Measurements from ENCODE around the gene SUMO2.
"Not testable (repeated sequence)": the region's sequence is repeated elsewhere in the genome, so short reads cannot be mapped to it uniquely, and the experiment has no call there.

SUMO2 gene

GRCh38 chr17:75127936-75128335, 54.8 kb downstream of the SUMO2 start:
- not testable (repeated sequence) for H3K27ac ChIP-seq (ENCODE audit: low read depth, low read length); H3K9ac ChIP-seq (ENCODE audit: low read length in 5 of 5); H3K9me3 ChIP-seq (ENCODE audit: control insufficient read depth in 5 of 5, low read length in 5 of 5); H3K27me3 ChIP-seq (ENCODE audit: control insufficient read depth in 5 of 5, insufficient read depth in 4 of 5, low read length in 5 of 5); H3K4me3 ChIP-seq (ENCODE audit: low read depth in 1 of 5, low read length in 5 of 5)
- H3K36me3 ChIP-seq (ENCODE audit: control insufficient read depth in 5 of 5, insufficient read depth in 5 of 5, low read length in 5 of 5), result peaks cover 0 to 24% (median 12%) of the 10 kb centered on the region in 5 donors
- peaks cover 0 to 32% (median 18%) of the 10 kb centered on the region in 5 donors for H3K4me1 ChIP-seq (ENCODE audit: control insufficient read depth in 5 of 5, insufficient read depth in 5 of 5, low read length in 5 of 5)

GRCh38 chr17:75126954-75127353, 55.8 kb downstream of the SUMO2 start:
- no peak overlapping the region for H3K4me3 ChIP-seq (ENCODE audit: low read depth in 1 of 5, low read length in 5 of 5)
- H3K27ac ChIP-seq (ENCODE audit: low read depth, low read length), result no peak overlapping the region
- H3K36me3 ChIP-seq (ENCODE audit: control insufficient read depth in 5 of 5, insufficient read depth in 5 of 5, low read length in 5 of 5), result peaks cover 0 to 24% (median 12%) of the 10 kb centered on the region in 5 donors

GRCh38 chr17:75125984-75126383, 56.8 kb downstream of the SUMO2 start:
- Histone ChIP-seq H3K4me1 (ENCODE audit: control insufficient read depth in 5 of 5, insufficient read depth in 5 of 5, low read length in 5 of 5) (peaks cover 0 to 21% (median 9%) of the 10 kb centered on the region in 5 donors), H3K27me3 (ENCODE audit: control insufficient read depth in 5 of 5, insufficient read depth in 4 of 5, low read length in 5 of 5) (no peaks in the 10 kb centered on the region), H3K27ac (ENCODE audit: low read depth, low read length) (no peak overlapping the region), H3K36me3 (ENCODE audit: control insufficient read depth in 5 of 5, insufficient read depth in 5 of 5, low read length in 5 of 5) (peaks cover 0 to 28% (median 13%) of the 10 kb centered on the region in 5 donors), H3K9ac (ENCODE audit: low read length in 5 of 5) (peak overlapping the region in 1 of 5 donors; percentile 16), H3K4me3 (ENCODE audit: low read depth in 1 of 5, low read length in 5 of 5) (no peak overlapping the region), H3K9me3 (ENCODE audit: control insufficient read depth in 5 of 5, low read length in 5 of 5) (no peaks in the 10 kb centered on the region)

More at GRCh38 chr17:75126954-75127353, 55.8 kb downstream of the SUMO2 start:
- H3K9me3 ChIP-seq (ENCODE audit: control insufficient read depth in 5 of 5, low read length in 5 of 5), result no peaks in the 10 kb centered on the region
- H3K4me1 ChIP-seq (ENCODE audit: control insufficient read depth in 5 of 5, insufficient read depth in 5 of 5, low read length in 5 of 5), result peaks cover 0 to 27% (median 13%) of the 10 kb centered on the region in 5 donors
- no peaks in the 10 kb centered on the region for H3K27me3 ChIP-seq (ENCODE audit: control insufficient read depth in 5 of 5, insufficient read depth in 4 of 5, low read length in 5 of 5)
- no peak overlapping the region for H3K9ac ChIP-seq (ENCODE audit: low read length in 5 of 5)

- H3K27ac ChIP-seq (ENCODE audit: low read depth, low read length), result no peak overlapping the region
- H3K9ac ChIP-seq (ENCODE audit: low read length in 5 of 5), result peak overlapping the region in 1 of 5 donors; percentile 4
- no peaks in the 10 kb centered on the region for H3K9me3 ChIP-seq (ENCODE audit: control insufficient read depth in 5 of 5, low read length in 5 of 5)
- H3K4me1 ChIP-seq (ENCODE audit: control insufficient read depth in 5 of 5, insufficient read depth in 5 of 5, low read length in 5 of 5), result peaks cover 0 to 11% (median 0%) of the 10 kb centered on the region in 5 donors
- H3K4me3 ChIP-seq (ENCODE audit: low read depth in 1 of 5, low read length in 5 of 5), result no peak overlapping the region
- no peaks in the 10 kb centered on the region for H3K27me3 ChIP-seq (ENCODE audit: control insufficient read depth in 5 of 5, insufficient read depth in 4 of 5, low read length in 5 of 5)
- H3K36me3 ChIP-seq (ENCODE audit: control insufficient read depth in 5 of 5, insufficient read depth in 5 of 5, low read length in 5 of 5), result peaks cover 0 to 28% (median 14%) of the 10 kb centered on the region in 5 donors
Observed at GRCh38 chr17:75124819-75125162, 58.0 kb downstream of the SUMO2 start.

- Histone ChIP-seq H3K36me3 (ENCODE audit: control insufficient read depth in 5 of 5, insufficient read depth in 5 of 5, low read length in 5 of 5) (peaks cover 0 to 22% (median 8%) of the 10 kb centered on the region in 5 donors), H3K4me1 (ENCODE audit: control insufficient read depth in 5 of 5, insufficient read depth in 5 of 5, low read length in 5 of 5) (peaks cover 0 to 11% (median 0%) of the 10 kb centered on the region in 5 donors), H3K27me3 (ENCODE audit: control insufficient read depth in 5 of 5, insufficient read depth in 4 of 5, low read length in 5 of 5) (no peaks in the 10 kb centered on the region), H3K27ac (ENCODE audit: low read depth, low read length) (no peak overlapping the region), H3K4me3 (ENCODE audit: low read depth in 1 of 5, low read length in 5 of 5) (no peak overlapping the region), H3K9ac (ENCODE audit: low read length in 5 of 5) (no peak overlapping the region), H3K9me3 (ENCODE audit: control insufficient read depth in 5 of 5, low read length in 5 of 5) (no peaks in the 10 kb centered on the region)
Observed at GRCh38 chr17:75124041-75124818, 58.5 kb downstream of the SUMO2 start.

DNA sequence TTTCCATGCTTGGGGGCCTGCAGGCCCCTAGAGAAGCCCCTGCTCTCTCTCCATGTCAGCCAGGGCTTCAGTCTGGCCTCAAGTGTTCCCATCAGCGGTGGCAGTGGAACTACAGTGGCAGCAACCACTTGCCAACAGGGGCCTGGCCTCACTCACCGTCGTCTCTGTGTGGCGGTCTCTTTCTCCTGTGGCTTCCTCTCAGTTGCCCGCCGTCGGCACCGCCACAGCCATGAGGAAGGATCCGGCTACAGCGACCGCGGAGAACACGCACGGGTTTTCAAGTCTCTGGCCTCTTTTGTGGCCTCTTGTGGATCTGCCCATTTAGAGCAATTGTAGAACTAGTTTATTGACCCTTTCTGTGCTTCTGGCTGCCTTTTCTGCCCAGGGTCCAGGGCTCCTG, 64.5 kb downstream of the SUMO2 start:
- Histone ChIP-seq H3K9ac (ENCODE audit: low read length in 5 of 5) (no peak overlapping the region), H3K36me3 (ENCODE audit: control insufficient read depth in 5 of 5, insufficient read depth in 5 of 5, low read length in 5 of 5) (peaks cover 0 to 20% (median 9%) of the 10 kb centered on the region in 5 donors)

DNA sequence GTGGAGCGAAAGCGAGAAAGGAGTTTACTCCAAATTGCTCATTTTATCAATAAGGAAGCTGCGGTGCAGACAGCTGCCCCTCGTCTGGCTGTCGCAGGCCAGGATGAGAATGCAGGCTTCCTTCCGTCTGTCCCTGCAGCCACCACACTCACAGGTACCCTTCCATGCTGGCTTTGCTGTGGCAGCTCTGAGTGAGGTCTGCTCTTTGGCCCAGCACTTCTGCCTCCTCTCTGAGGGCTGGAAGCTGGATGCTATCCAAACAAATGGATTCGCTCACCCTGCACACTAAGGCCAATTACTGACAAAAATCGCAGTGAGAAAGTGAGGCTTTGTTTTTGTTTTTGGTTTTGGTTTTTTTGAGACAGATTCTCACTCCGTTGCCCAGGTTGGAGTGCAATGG, 66.0 kb downstream of the SUMO2 start:
- no peak overlapping the region for H3K4me3 ChIP-seq (ENCODE audit: low read depth in 1 of 5, low read length in 5 of 5)
- H3K9ac ChIP-seq (ENCODE audit: low read length in 5 of 5), result no peak overlapping the region
- H3K27me3 ChIP-seq (ENCODE audit: control insufficient read depth in 5 of 5, insufficient read depth in 4 of 5, low read length in 5 of 5), result no peaks in the 10 kb centered on the region
- H3K9me3 ChIP-seq (ENCODE audit: control insufficient read depth in 5 of 5, low read length in 5 of 5), result no peaks in the 10 kb centered on the region
- H3K36me3 ChIP-seq (ENCODE audit: control insufficient read depth in 5 of 5, insufficient read depth in 5 of 5, low read length in 5 of 5), result peaks cover 0 to 20% (median 9%) of the 10 kb centered on the region in 5 donors
- H3K27ac ChIP-seq (ENCODE audit: low read depth, low read length), result no peak overlapping the region
- peaks cover 2 to 36% (median 29%) of the 10 kb centered on the region in 5 donors for H3K4me1 ChIP-seq (ENCODE audit: control insufficient read depth in 5 of 5, insufficient read depth in 5 of 5, low read length in 5 of 5)

More for the DNA sequence above, 64.5 kb downstream of the SUMO2 start:
- Histone ChIP-seq H3K4me3 (ENCODE audit: low read depth in 1 of 5, low read length in 5 of 5) (no peak overlapping the region), H3K4me1 (ENCODE audit: control insufficient read depth in 5 of 5, insufficient read depth in 5 of 5, low read length in 5 of 5) (peaks cover 2 to 33% (median 25%) of the 10 kb centered on the region in 5 donors), H3K27ac (ENCODE audit: low read depth, low read length) (no peak overlapping the region), H3K27me3 (ENCODE audit: control insufficient read depth in 5 of 5, insufficient read depth in 4 of 5, low read length in 5 of 5) (no peaks in the 10 kb centered on the region), H3K9me3 (ENCODE audit: control insufficient read depth in 5 of 5, low read length in 5 of 5) (no peaks in the 10 kb centered on the region)
